Measurements from ENCODE around the gene SYVN1.

DNA sequence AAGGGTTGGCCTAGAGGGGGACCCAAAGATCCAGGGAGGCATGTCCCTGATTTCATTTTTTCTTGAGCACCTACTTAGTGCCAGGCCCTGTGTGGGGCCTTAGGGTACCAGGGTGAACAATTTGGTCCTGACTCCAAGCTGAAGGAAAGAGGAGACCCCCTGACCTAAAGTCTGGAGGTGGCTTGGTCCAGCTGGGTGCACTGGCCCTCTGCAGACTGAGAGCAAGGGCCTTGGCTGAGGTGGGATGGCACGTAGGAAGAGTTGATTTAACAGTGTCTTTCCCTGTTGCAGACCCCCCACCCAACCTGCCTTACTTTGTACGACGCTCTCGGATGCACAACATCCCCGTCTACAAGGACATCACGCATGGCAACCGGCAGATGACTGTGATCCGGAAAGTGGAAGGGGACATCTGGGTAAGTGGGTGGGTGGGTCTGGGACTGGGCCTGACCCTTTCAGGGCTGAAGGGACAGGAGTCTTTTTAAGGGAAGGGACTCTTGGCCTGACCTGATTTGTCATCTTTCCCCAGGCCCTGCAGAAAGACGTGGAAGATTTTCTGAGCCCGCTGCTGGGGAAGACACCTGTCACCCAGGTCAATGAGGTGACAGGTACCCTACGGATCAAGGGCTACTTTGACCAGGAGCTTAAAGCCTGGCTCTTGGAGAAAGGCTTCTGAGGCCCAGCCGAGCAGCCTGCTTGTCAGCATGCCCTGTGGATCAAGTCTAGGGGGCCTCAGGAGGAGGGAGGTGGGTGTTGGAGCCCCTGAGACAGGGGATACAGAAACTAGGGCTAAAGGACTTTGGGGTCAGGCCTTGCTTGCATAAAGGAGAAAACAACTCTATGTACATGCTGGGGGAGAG lies 8.9 kb downstream of the SYVN1 start:
- TF ChIP-seq, protein P1, sequence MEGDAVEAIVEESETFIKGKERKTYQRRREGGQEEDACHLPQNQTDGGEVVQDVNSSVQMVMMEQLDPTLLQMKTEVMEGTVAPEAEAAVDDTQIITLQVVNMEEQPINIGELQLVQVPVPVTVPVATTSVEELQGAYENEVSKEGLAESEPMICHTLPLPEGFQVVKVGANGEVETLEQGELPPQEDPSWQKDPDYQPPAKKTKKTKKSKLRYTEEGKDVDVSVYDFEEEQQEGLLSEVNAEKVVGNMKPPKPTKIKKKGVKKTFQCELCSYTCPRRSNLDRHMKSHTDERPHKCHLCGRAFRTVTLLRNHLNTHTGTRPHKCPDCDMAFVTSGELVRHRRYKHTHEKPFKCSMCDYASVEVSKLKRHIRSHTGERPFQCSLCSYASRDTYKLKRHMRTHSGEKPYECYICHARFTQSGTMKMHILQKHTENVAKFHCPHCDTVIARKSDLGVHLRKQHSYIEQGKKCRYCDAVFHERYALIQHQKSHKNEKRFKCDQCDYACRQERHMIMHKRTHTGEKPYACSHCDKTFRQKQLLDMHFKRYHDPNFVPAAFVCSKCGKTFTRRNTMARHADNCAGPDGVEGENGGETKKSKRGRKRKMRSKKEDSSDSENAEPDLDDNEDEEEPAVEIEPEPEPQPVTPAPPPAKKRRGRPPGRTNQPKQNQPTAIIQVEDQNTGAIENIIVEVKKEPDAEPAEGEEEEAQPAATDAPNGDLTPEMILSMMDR (IDR thresholded peaks at IDR 0.05) = no peak
- no peak for TF ChIP-seq POLR2A (IDR thresholded peaks at IDR 0.05)

All from thyroid gland (tissue), 4 donors.